Measurements from ENCODE around the gene MTMR4.

DNA sequence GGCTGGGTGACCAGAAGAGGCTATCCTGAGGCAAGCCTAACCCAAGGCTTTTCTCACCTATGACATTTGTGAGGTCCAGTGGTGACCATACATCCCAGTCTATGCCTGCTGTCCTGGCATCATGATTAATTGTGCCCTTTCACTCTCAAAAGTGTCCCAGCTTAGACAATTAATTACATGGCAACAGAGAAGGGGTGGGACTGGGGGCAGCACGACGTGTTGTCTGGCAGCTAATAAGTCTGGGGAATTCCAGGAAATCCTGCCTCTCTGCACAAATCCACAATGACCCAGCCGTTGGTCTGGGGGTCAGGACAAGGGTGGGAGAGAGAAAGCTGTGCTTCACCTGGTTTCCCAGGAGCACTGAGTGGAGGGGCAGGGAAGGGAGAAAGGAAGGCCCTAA is 14.0 kb upstream of the MTMR4 start:
- TF ChIP-seq, protein P1, sequence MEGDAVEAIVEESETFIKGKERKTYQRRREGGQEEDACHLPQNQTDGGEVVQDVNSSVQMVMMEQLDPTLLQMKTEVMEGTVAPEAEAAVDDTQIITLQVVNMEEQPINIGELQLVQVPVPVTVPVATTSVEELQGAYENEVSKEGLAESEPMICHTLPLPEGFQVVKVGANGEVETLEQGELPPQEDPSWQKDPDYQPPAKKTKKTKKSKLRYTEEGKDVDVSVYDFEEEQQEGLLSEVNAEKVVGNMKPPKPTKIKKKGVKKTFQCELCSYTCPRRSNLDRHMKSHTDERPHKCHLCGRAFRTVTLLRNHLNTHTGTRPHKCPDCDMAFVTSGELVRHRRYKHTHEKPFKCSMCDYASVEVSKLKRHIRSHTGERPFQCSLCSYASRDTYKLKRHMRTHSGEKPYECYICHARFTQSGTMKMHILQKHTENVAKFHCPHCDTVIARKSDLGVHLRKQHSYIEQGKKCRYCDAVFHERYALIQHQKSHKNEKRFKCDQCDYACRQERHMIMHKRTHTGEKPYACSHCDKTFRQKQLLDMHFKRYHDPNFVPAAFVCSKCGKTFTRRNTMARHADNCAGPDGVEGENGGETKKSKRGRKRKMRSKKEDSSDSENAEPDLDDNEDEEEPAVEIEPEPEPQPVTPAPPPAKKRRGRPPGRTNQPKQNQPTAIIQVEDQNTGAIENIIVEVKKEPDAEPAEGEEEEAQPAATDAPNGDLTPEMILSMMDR (conservative IDR thresholded peaks at IDR 0.05), result no peak
- TF ChIP-seq ZFX (IDR thresholded peaks at IDR 0.05), result no peak

Measured in C4-2B (cell line).